ENCODE data around the gene ASZ1.

- TF ChIP-seq EZH2 (IDR thresholded peaks at IDR 0.05; ENCODE audit: insufficient read depth, low read length): no peak
- no peak for TF ChIP-seq CTCF (IDR thresholded peaks at IDR 0.05; ENCODE audit: insufficient read depth, low read depth, low read length)
Observed at GRCh38 chr7:117476557-117477215, 49.4 kb upstream of the ASZ1 start.
